ENCODE results near the gene ARHGAP19. TPM values are rescaled to one million over a fixed set of nuclear protein-coding genes. Genes with fewer than 3 reads are reported as not detected.

ARHGAP19 gene
- total RNA-seq, 1 experiment from 2014 or later = 28.9 TPM

DNA sequence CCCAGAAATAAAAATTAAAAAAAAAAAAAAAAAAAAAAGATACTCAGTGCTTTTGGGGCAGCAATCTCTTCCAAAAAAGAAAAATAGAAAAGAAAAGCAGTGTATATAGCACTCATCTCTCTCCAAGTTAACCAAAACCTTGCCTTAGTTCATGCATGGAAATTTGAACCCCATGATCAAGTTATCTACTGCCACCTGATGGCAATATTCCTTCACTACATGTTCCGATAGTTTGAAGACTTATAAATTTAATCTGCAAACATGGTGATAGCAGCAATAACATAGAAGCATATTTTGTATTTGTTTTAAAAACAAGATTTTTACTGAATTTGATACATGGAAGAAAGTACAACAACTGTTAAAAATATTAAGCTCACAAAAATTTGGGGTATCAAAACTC, 58.0 kb downstream of the ARHGAP19 start:
- intact Hi-C loops (cut with micrococcal nuclease; ENCODE audit: unreplicated experiment) (no loop called here), in situ Hi-C loops (cut with HindIII; ENCODE audit: low pct_unique_long_range_greater_than_20kb, low sequenced_read_pairs) (no loop called here)
- CTCF ChIA-PET = interaction anchor here (0.7 to 1.2 kb wide), 3 partner anchors 108 to 161 kb away, joined by 3 to 9 read pairs (median 3); no protein-coding TSS in a partner anchor

DNA sequence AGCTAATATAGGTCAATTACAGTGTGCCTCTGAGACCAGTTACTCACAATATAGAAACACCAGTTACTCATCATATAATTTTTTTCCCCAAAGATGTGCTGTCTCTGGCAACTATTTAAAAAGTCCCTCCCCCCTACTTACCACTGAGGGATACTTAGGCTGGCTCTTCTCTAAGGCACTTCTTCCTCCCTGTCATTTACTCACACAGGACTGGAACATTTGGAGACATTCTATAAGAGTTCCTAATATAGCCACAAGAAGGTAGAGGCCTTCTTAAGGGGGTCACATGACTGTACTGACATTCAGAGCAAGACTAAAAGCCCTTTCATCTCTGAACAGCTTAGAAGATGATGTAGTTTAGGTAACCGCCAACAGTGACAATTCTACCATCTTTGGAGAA, 62.3 kb downstream of the ARHGAP19 start:
- ChIA-PET POLR2A (no interaction called here), CTCF (no interaction called here)
- Histone ChIP-seq H3K36me3 (ENCODE audit: control insufficient read depth, insufficient read depth, low read length) (peaks cover 21% of the 10 kb centered on the region), H3K9me3 (ENCODE audit: control insufficient read depth, insufficient read depth, low read depth, low read length) (no peaks in the 10 kb centered on the region), H3K27ac (ENCODE audit: low read length) (no peak overlapping the region), H3K27me3 (ENCODE audit: control insufficient read depth, insufficient read depth, low read length) (no peaks in the 10 kb centered on the region), H3K4me1 (ENCODE audit: control insufficient read depth, insufficient read depth, low read length) (peaks cover 8% of the 10 kb centered on the region; the same call in 1 of the 2 replicates), H3K4me3 (ENCODE audit: low read depth in 2 of 2, low read length in 2 of 2) (no peak overlapping the region)
- TF ChIP-seq POLR2AphosphoS5 (IDR thresholded peaks at IDR 0.05; ENCODE audit: low read depth, low read length) (no peak), SIN3A (IDR thresholded peaks at IDR 0.05; ENCODE audit: borderline replicate concordance, insufficient read depth, low read depth, low read length) (no peak), TCF7L2 (IDR thresholded peaks at IDR 0.05; ENCODE audit: low read depth, low read length) (no peak)
- TF ChIP-seq, protein P1, sequence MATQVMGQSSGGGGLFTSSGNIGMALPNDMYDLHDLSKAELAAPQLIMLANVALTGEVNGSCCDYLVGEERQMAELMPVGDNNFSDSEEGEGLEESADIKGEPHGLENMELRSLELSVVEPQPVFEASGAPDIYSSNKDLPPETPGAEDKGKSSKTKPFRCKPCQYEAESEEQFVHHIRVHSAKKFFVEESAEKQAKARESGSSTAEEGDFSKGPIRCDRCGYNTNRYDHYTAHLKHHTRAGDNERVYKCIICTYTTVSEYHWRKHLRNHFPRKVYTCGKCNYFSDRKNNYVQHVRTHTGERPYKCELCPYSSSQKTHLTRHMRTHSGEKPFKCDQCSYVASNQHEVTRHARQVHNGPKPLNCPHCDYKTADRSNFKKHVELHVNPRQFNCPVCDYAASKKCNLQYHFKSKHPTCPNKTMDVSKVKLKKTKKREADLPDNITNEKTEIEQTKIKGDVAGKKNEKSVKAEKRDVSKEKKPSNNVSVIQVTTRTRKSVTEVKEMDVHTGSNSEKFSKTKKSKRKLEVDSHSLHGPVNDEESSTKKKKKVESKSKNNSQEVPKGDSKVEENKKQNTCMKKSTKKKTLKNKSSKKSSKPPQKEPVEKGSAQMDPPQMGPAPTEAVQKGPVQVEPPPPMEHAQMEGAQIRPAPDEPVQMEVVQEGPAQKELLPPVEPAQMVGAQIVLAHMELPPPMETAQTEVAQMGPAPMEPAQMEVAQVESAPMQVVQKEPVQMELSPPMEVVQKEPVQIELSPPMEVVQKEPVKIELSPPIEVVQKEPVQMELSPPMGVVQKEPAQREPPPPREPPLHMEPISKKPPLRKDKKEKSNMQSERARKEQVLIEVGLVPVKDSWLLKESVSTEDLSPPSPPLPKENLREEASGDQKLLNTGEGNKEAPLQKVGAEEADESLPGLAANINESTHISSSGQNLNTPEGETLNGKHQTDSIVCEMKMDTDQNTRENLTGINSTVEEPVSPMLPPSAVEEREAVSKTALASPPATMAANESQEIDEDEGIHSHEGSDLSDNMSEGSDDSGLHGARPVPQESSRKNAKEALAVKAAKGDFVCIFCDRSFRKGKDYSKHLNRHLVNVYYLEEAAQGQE (IDR thresholded peaks at IDR 0.05; ENCODE audit: insufficient read depth in 1 of 2, low read depth in 2 of 2, low read length in 1 of 2) = no peak
- TF ChIP-seq, protein P2, sequence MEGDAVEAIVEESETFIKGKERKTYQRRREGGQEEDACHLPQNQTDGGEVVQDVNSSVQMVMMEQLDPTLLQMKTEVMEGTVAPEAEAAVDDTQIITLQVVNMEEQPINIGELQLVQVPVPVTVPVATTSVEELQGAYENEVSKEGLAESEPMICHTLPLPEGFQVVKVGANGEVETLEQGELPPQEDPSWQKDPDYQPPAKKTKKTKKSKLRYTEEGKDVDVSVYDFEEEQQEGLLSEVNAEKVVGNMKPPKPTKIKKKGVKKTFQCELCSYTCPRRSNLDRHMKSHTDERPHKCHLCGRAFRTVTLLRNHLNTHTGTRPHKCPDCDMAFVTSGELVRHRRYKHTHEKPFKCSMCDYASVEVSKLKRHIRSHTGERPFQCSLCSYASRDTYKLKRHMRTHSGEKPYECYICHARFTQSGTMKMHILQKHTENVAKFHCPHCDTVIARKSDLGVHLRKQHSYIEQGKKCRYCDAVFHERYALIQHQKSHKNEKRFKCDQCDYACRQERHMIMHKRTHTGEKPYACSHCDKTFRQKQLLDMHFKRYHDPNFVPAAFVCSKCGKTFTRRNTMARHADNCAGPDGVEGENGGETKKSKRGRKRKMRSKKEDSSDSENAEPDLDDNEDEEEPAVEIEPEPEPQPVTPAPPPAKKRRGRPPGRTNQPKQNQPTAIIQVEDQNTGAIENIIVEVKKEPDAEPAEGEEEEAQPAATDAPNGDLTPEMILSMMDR (IDR thresholded peaks at IDR 0.05) = no peak
- intact Hi-C loops (cut with micrococcal nuclease; ENCODE audit: unreplicated experiment) = no loop called here
- no TSS peak for BruUV-seq (replicated peaks)
- in situ Hi-C loops (cut with HindIII; ENCODE audit: low pct_unique_long_range_greater_than_20kb, low sequenced_read_pairs) = no loop called here
- DNase-seq (ENCODE audit: low read depth, low spot score) = no peak
- ATAC-seq = peak; percentile 34

More for the DNA sequence above, 58.0 kb downstream of the ARHGAP19 start:
- POLR2A ChIA-PET = no interaction called here
- H3K27me3 ChIP-seq (ENCODE audit: control insufficient read depth, insufficient read depth, low read length) = no peaks in the 10 kb centered on the region
- no peak overlapping the region for H3K4me3 ChIP-seq (ENCODE audit: low read depth in 2 of 2, low read length in 2 of 2)
- H3K27ac ChIP-seq (ENCODE audit: low read length) = no peak overlapping the region
- no peak for TF ChIP-seq POLR2AphosphoS5 (IDR thresholded peaks at IDR 0.05; ENCODE audit: low read depth, low read length)
- TF ChIP-seq, protein P2 (IDR thresholded peaks at IDR 0.05) = peak; percentile 76; the same call in 1 of the 2 replicates
- TF ChIP-seq TCF7L2 (IDR thresholded peaks at IDR 0.05; ENCODE audit: low read depth, low read length) = no peak
- TF ChIP-seq, protein P1 (IDR thresholded peaks at IDR 0.05; ENCODE audit: insufficient read depth in 1 of 2, low read depth in 2 of 2, low read length in 1 of 2) = no peak
- no peak for TF ChIP-seq SIN3A (IDR thresholded peaks at IDR 0.05; ENCODE audit: borderline replicate concordance, insufficient read depth, low read depth, low read length)
- peaks cover 8% of the 10 kb centered on the region; the same call in 1 of the 2 replicates for H3K4me1 ChIP-seq (ENCODE audit: control insufficient read depth, insufficient read depth, low read length)
- BruUV-seq (replicated peaks) = no TSS peak
- no peak for DNase-seq (ENCODE audit: low read depth, low spot score)
- H3K9me3 ChIP-seq (ENCODE audit: control insufficient read depth, insufficient read depth, low read depth, low read length) = no peaks in the 10 kb centered on the region
- H3K36me3 ChIP-seq (ENCODE audit: control insufficient read depth, insufficient read depth, low read length) = peaks cover 6% of the 10 kb centered on the region; the same call in 1 of the 2 replicates
- 0 out of 2 replicates have a peak, but pooled peaks have one; percentile 50 for ATAC-seq

Data from Panc1 (cell line).